Measurements from ENCODE around the gene KCTD10. TPM values are rescaled to one million over a fixed set of nuclear protein-coding genes. Genes with fewer than 3 reads are reported as not detected.

KCTD10 gene
- polyA plus RNA-seq, 3 donors = 18.1 to 21.0 (median 20.0) TPM

DNA sequence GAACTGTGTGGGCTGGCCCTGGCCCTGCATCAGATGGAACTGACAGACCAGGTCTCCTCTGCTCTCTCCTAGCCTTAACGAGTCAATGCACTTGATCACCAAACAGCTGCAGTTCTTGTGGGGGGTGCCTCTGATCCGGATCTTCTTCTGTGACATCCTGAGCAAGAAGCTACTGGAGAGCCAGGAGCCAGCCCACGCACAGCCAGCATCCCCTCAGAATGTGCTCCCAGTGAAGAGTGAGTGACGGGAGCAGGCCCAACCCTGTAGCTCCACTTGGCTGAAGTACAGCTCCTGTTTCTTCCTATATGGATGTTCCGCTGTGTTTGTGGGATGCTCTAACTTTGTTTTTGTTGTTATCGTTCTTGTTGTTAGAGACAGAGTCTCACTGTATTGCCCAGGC lies 24.2 kb upstream of the KCTD10 start:
- Histone ChIP-seq H4K20me1 (ENCODE audit: insufficient read depth, low read length) (no peaks in the 10 kb centered on the region), H3K4me3 (replicated peaks in 1 of 3; ENCODE audit: low read depth in 2 of 3, low read length in 3 of 3) (no peak overlapping the region), H3K27me3 (ENCODE audit: control insufficient read depth in 2 of 2, insufficient read depth in 2 of 2, low read length in 2 of 2) (no peaks in the 10 kb centered on the region), H3K4me1 (ENCODE audit: control insufficient read depth in 1 of 2, insufficient read depth in 2 of 2, low read length in 2 of 2) (no peaks in the 10 kb centered on the region), H3K79me2 (ENCODE audit: insufficient read depth, low read length) (no peaks in the 10 kb centered on the region), H3K9ac (ENCODE audit: insufficient read depth, low read length, poor library complexity, severe bottlenecking) (no peak overlapping the region), H3K36me3 (replicated peaks in 1 of 2; ENCODE audit: control insufficient read depth in 1 of 2, insufficient read depth in 2 of 2, low read length in 2 of 2) (peaks cover 90 to 97% of the 10 kb centered on the region in 2 donors), H3K27ac (ENCODE audit: low read depth in 1 of 2, low read length in 2 of 2) (no peak overlapping the region), H2AFZ (ENCODE audit: insufficient read depth, low read depth, low read length, poor library complexity, severe bottlenecking) (no peak overlapping the region), H3K4me2 (replicated peaks; ENCODE audit: extremely low read depth, low read length, poor library complexity, severe bottlenecking) (no peak overlapping the region), H3K9me3 (replicated peaks in 1 of 2; ENCODE audit: control insufficient read depth in 1 of 2, insufficient read depth in 1 of 2, low read length in 2 of 2) (no peaks in the 10 kb centered on the region)
- no peak for TF ChIP-seq CTCF (IDR thresholded peaks at IDR 0.05)
- no peaks in the 10 kb centered on the region for H3K27me3 Mint-ChIP-seq (ENCODE audit: low read depth in 3 of 3)
- no peaks in the 10 kb centered on the region for H3K9me3 Mint-ChIP-seq
- intact Hi-C loops (cut with micrococcal nuclease) = no loop called here
- no peak overlapping the region for H3K4me3 Mint-ChIP-seq
- no peak overlapping the region for H3K27ac Mint-ChIP-seq
- H3K4me1 Mint-ChIP-seq = no peaks in the 10 kb centered on the region
- H3K36me3 Mint-ChIP-seq = peaks cover 87 to 91% of the 10 kb centered on the region in 2 donors
- WGBS (ENCODE audit: insufficient coverage) = 95% methylated on average over 3 of the region's 6 CpGs
- DNase-seq = no peak

- Histone ChIP-seq H2AFZ (ENCODE audit: insufficient read depth, low read depth, low read length, poor library complexity, severe bottlenecking) (no peak overlapping the region), H3K36me3 (replicated peaks in 1 of 2; ENCODE audit: control insufficient read depth in 1 of 2, insufficient read depth in 2 of 2, low read length in 2 of 2) (peaks cover 84 to 97% of the 10 kb centered on the region in 2 donors), H3K9me3 (replicated peaks in 1 of 2; ENCODE audit: control insufficient read depth in 1 of 2, insufficient read depth in 1 of 2, low read length in 2 of 2) (no peaks in the 10 kb centered on the region), H3K9ac (ENCODE audit: insufficient read depth, low read length, poor library complexity, severe bottlenecking) (no peak overlapping the region), H3K4me2 (replicated peaks; ENCODE audit: extremely low read depth, low read length, poor library complexity, severe bottlenecking) (no peak overlapping the region), H3K4me1 (ENCODE audit: control insufficient read depth in 1 of 2, insufficient read depth in 2 of 2, low read length in 2 of 2) (no peaks in the 10 kb centered on the region), H3K79me2 (ENCODE audit: insufficient read depth, low read length) (no peaks in the 10 kb centered on the region), H3K4me3 (replicated peaks in 1 of 3; ENCODE audit: low read depth in 2 of 3, low read length in 3 of 3) (no peak overlapping the region), H3K27me3 (ENCODE audit: control insufficient read depth in 2 of 2, insufficient read depth in 2 of 2, low read length in 2 of 2) (no peaks in the 10 kb centered on the region), H4K20me1 (ENCODE audit: insufficient read depth, low read length) (no peaks in the 10 kb centered on the region), H3K27ac (ENCODE audit: low read depth in 1 of 2, low read length in 2 of 2) (no peak overlapping the region)
- 97% methylated on average over 4 of the region's 9 CpGs for WGBS (ENCODE audit: insufficient coverage)
- H3K9me3 Mint-ChIP-seq = peaks cover 0 to 1% (median 0%) of the 10 kb centered on the region in 7 donors
- intact Hi-C loops (cut with micrococcal nuclease) = no loop called here
- no peak for DNase-seq
- H3K4me1 Mint-ChIP-seq = no peaks in the 10 kb centered on the region
- no peaks in the 10 kb centered on the region for H3K27me3 Mint-ChIP-seq (ENCODE audit: low read depth in 3 of 3)
- no peak for TF ChIP-seq CTCF (IDR thresholded peaks at IDR 0.05)
- H3K36me3 Mint-ChIP-seq = peaks cover 88 to 91% of the 10 kb centered on the region in 2 donors
- H3K27ac Mint-ChIP-seq = peak overlapping the region in 1 of 7 donors; percentile 45
- H3K4me3 Mint-ChIP-seq = no peak overlapping the region
Observed at GRCh38 chr12:109500406-109501185, 23.5 kb upstream of the KCTD10 start.
